Naive thymus-derived CD4-positive, alpha-beta T cell (primary cell): ENCODE data around the gene GSG1. TPM values are rescaled to one million over a fixed set of nuclear protein-coding genes. Genes with fewer than 3 reads are reported as not detected.

ENCODE experiments used
- ATAC-seq: fragments of 150-1000 bp; cut with Tn5 transposase; 2 replicates; pipeline ENCODE4 v1.10.0; 2021; ENCODE audit warnings: mild to moderate bottlenecking, moderate library complexity
- CTCF ChIA-PET: fragments of 350-600 bp; sonication (Branson Sonifier 250); formaldehyde crosslinking; loops from one replicate; lab custom pipeline; 2021; ENCODE audit warnings: antibody characterized with exemption; lab: Charles Lee
- POLR2A ChIA-PET: fragments of 350-600 bp; sonication (Branson Sonifier 250); formaldehyde crosslinking; loops from one replicate; lab custom pipeline; 2021; ENCODE audit warnings: antibody characterized with exemption, inconsistent platforms; lab: Charles Lee
- DNase-seq, 9 donors: peaks; one replicate each; pipeline versions ENCODE4 v3.0.0 to v3.0.0-alpha.2; 2020 to 2022; ENCODE audit warnings: mixed read lengths in 1 of 9
- H3K27ac ChIP-seq: one replicate; pipeline ENCODE4 v1.7.0; 2013; ENCODE audit warnings: mild to moderate bottlenecking, low read depth, low read length, moderate library complexity
- H3K27me3 ChIP-seq, 2 donors: one replicate each; pipeline ENCODE4 v1.7.0; 2013; ENCODE audit warnings: low read length in 2 of 2, mild to moderate bottlenecking in 2 of 2, moderate library complexity in 2 of 2; ENCODE audit not compliant: control insufficient read depth in 2 of 2, insufficient read depth in 2 of 2
- H3K36me3 ChIP-seq, 3 experiments: 1 replicate in 2 of 3; 2 replicates in 1 of 3; pipeline ENCODE4 v1.7.0; 2013; ENCODE audit warnings: low read length in 3 of 3, mild to moderate bottlenecking in 3 of 3, moderate library complexity in 1 of 3; ENCODE audit not compliant: insufficient read depth in 3 of 3, control insufficient read depth in 2 of 3
- H3K4me1 ChIP-seq, 2 donors: one replicate each; pipeline ENCODE4 v1.7.0; 2013; ENCODE audit warnings: low read length in 2 of 2, mild to moderate bottlenecking in 2 of 2, moderate library complexity in 1 of 2; ENCODE audit not compliant: control insufficient read depth in 2 of 2, insufficient read depth in 2 of 2
- H3K4me3 ChIP-seq: 2 replicates; pipeline ENCODE4 v1.7.0; 2013; ENCODE audit warnings: mild to moderate bottlenecking, low read length
- H3K9me3 ChIP-seq, 3 experiments: 1 replicate in 2 of 3; 2 replicates in 1 of 3; pipeline ENCODE4 v1.7.0; 2013; ENCODE audit warnings: low read length in 3 of 3; ENCODE audit not compliant: control insufficient read depth in 2 of 3
- H3K27ac Mint-ChIP-seq, 9 donors: one replicate each; pipeline ENCODE4 v1.8.0; 2020 to 2022; ENCODE audit warnings: mixed read lengths in 9 of 9, mild to moderate bottlenecking in 8 of 9, moderate library complexity in 5 of 9, inconsistent platforms in 2 of 9
- H3K27me3 Mint-ChIP-seq, 5 donors: one replicate each; pipeline ENCODE4 v1.8.0; 2021 to 2022; ENCODE audit warnings: mixed read lengths in 5 of 5, mild to moderate bottlenecking in 1 of 5
- H3K36me3 Mint-ChIP-seq, 5 donors: one replicate each; pipeline ENCODE4 v1.8.0; 2020 to 2022; ENCODE audit warnings: mixed read lengths in 5 of 5, mild to moderate bottlenecking in 3 of 5, inconsistent platforms in 1 of 5
- H3K4me1 Mint-ChIP-seq, 7 donors: one replicate each; pipeline ENCODE4 v1.8.0; 2020 to 2022; ENCODE audit warnings: mixed read lengths in 7 of 7, mild to moderate bottlenecking in 3 of 7, inconsistent platforms in 1 of 7
- H3K4me3 Mint-ChIP-seq, 10 donors: one replicate each; pipeline ENCODE4 v1.8.0; 2020 to 2022; ENCODE audit warnings: mild to moderate bottlenecking in 10 of 10, mixed read lengths in 10 of 10, moderate library complexity in 6 of 10, inconsistent platforms in 2 of 10
- H3K9me3 Mint-ChIP-seq, 11 donors: one replicate each; pipeline ENCODE4 v1.8.0; 2020 to 2022; ENCODE audit warnings: mixed read lengths in 11 of 11, mild to moderate bottlenecking in 4 of 11, inconsistent platforms in 1 of 11, moderate library complexity in 1 of 11
- intact Hi-C, 2 donors: fragments of 100-400 bp; cut with micrococcal nuclease; formaldehyde crosslinking; loops; one replicate each; pipeline ENCODE4 v1.15.1; 2023
- polyA plus RNA-seq, 2 donors: library from polyadenylated mRNA; unstranded; fragments of 300-500 nt; fragmentation: Illumina TruSeq; gene quantifications; one replicate each; pipeline ENCODE4 v1.2.3, GENCODE V29; 2021
- total RNA-seq, 6 experiments: library from RNA in 5 of 6; stranded (reverse) in 5 of 6; gene quantifications; 1 replicate in 5 of 6; 2 replicates in 1 of 6; pipeline ENCODE4 v1.2.3 and lab custom pipeline; 2021 to 2026

Gene GSG1
- total and polyA plus RNA-seq, 7 experiments from 2014 or later = not detected

GRCh38 chr12:13125996-13126395, 22.5 kb upstream of the GSG1 start:
- intact Hi-C loops = no loop called here
- ChIA-PET CTCF (interaction anchor here (0.8 kb wide), 1 partner anchor 9 kb away, joined by 3 read pairs; no protein-coding TSS in a partner anchor), POLR2A (no interaction called here)
- H3K27me3 Mint-ChIP-seq = peaks cover 0 to 15% (median 5%) of the 10 kb centered on the region in 5 donors
- H3K36me3 Mint-ChIP-seq = no peaks in the 10 kb centered on the region
- no peaks in the 10 kb centered on the region for H3K9me3 Mint-ChIP-seq
- no peak overlapping the region for H3K27ac Mint-ChIP-seq
- H3K4me3 Mint-ChIP-seq = no peak overlapping the region
- no peaks in the 10 kb centered on the region for H3K27me3 ChIP-seq
- H3K36me3 ChIP-seq = no peaks in the 10 kb centered on the region
- H3K4me1 Mint-ChIP-seq = peaks cover 0 to 3% (median 0%) of the 10 kb centered on the region in 7 donors
- H3K4me3 ChIP-seq = no peak overlapping the region
- DNase-seq (no peak), ATAC-seq (no peak)
- H3K4me1 ChIP-seq = no peaks in the 10 kb centered on the region
- H3K9me3 ChIP-seq = no peaks in the 10 kb centered on the region
- H3K27ac ChIP-seq = no peak overlapping the region

- no peak for DNase-seq
- H3K27ac Mint-ChIP-seq = peak overlapping the region in 1 of 9 donors; percentile 41
- CTCF ChIA-PET = no interaction called here
- POLR2A ChIA-PET = no interaction called here
- intact Hi-C loops = no loop called here
- H3K9me3 Mint-ChIP-seq = no peaks in the 10 kb centered on the region
- Histone ChIP-seq H3K4me3 (no peak overlapping the region), H3K27ac (no peak overlapping the region), H3K9me3 (no peaks in the 10 kb centered on the region), H3K36me3 (no peaks in the 10 kb centered on the region), H3K27me3 (no peaks in the 10 kb centered on the region), H3K4me1 (no peaks in the 10 kb centered on the region)
- H3K36me3 Mint-ChIP-seq = no peaks in the 10 kb centered on the region
- no peak for ATAC-seq
- H3K27me3 Mint-ChIP-seq = peaks cover 0 to 8% (median 0%) of the 10 kb centered on the region in 5 donors
- no peaks in the 10 kb centered on the region for H3K4me1 Mint-ChIP-seq
- H3K4me3 Mint-ChIP-seq = no peak overlapping the region
Observed at GRCh38 chr12:13124656-13125505, 21.4 kb upstream of the GSG1 start.

GRCh38 chr12:13121568-13121967, 18.1 kb upstream of the GSG1 start:
- H3K4me3 ChIP-seq = no peak overlapping the region
- no peaks in the 10 kb centered on the region for H3K36me3 Mint-ChIP-seq
- no peaks in the 10 kb centered on the region for H3K4me1 Mint-ChIP-seq
- H3K4me3 Mint-ChIP-seq = no peak overlapping the region
- ChIA-PET POLR2A (no interaction called here), CTCF (interaction anchor here (1.1 kb wide), 1 partner anchor 22 kb away, joined by 3 read pairs; no protein-coding TSS in a partner anchor)
- H3K4me1 ChIP-seq = no peaks in the 10 kb centered on the region
- ATAC-seq (no peak), DNase-seq (no peak)
- no peak overlapping the region for H3K27ac ChIP-seq
- no peaks in the 10 kb centered on the region for H3K27me3 ChIP-seq
- H3K9me3 Mint-ChIP-seq = no peaks in the 10 kb centered on the region
- H3K9me3 ChIP-seq = no peaks in the 10 kb centered on the region
- H3K27ac Mint-ChIP-seq = no peak overlapping the region
- intact Hi-C loops = no loop called here
- H3K36me3 ChIP-seq = no peaks in the 10 kb centered on the region
- peaks cover 0 to 6% (median 0%) of the 10 kb centered on the region in 5 donors for H3K27me3 Mint-ChIP-seq

GRCh38 chr12:13120413-13120812, 16.9 kb upstream of the GSG1 start:
- Mint-ChIP-seq H3K9me3 (no peaks in the 10 kb centered on the region), H3K36me3 (no peaks in the 10 kb centered on the region), H3K27ac (no peak overlapping the region), H3K4me1 (no peaks in the 10 kb centered on the region), H3K4me3 (no peak overlapping the region), H3K27me3 (peaks cover 0 to 16% (median 0%) of the 10 kb centered on the region in 5 donors)
- no peak for ATAC-seq
- ChIA-PET POLR2A (interaction anchor here (0.7 kb wide), 1 partner anchor 46 kb away, joined by 3 read pairs; no protein-coding TSS in a partner anchor), CTCF (interaction anchor here (0.7 to 1.2 kb wide), 2 partner anchors 16 to 21 kb away, joined by 3 read pairs; no protein-coding TSS in a partner anchor)
- Histone ChIP-seq H3K27me3 (no peaks in the 10 kb centered on the region), H3K4me1 (no peaks in the 10 kb centered on the region), H3K27ac (no peak overlapping the region), H3K9me3 (no peaks in the 10 kb centered on the region), H3K36me3 (no peaks in the 10 kb centered on the region), H3K4me3 (no peak overlapping the region)
- intact Hi-C loops = no loop called here
- DNase-seq = no peak

GRCh38 chr12:13119826-13120225, 16.4 kb upstream of the GSG1 start:
- CTCF ChIA-PET = interaction anchor here (0.7 to 1.2 kb wide), 2 partner anchors 16 to 20 kb away, joined by 3 read pairs; no protein-coding TSS in a partner anchor
- Mint-ChIP-seq H3K4me1 (no peaks in the 10 kb centered on the region), H3K9me3 (no peaks in the 10 kb centered on the region), H3K27ac (no peak overlapping the region), H3K36me3 (no peaks in the 10 kb centered on the region), H3K27me3 (peaks cover 0 to 16% (median 0%) of the 10 kb centered on the region in 5 donors), H3K4me3 (no peak overlapping the region)
- POLR2A ChIA-PET = no interaction called here
- ATAC-seq = no peak
- DNase-seq = no peak
- Histone ChIP-seq H3K36me3 (no peaks in the 10 kb centered on the region), H3K9me3 (no peaks in the 10 kb centered on the region), H3K27me3 (no peaks in the 10 kb centered on the region), H3K27ac (no peak overlapping the region), H3K4me1 (no peaks in the 10 kb centered on the region), H3K4me3 (no peak overlapping the region)
- intact Hi-C loops = no loop called here

- no peak overlapping the region for H3K27ac ChIP-seq
- H3K36me3 ChIP-seq = no peaks in the 10 kb centered on the region
- DNase-seq (no peak), ATAC-seq (no peak)
- no peaks in the 10 kb centered on the region for H3K4me1 Mint-ChIP-seq
- no peak overlapping the region for H3K4me3 ChIP-seq
- no peaks in the 10 kb centered on the region for H3K9me3 ChIP-seq
- H3K27me3 Mint-ChIP-seq = peaks cover 0 to 32% (median 4%) of the 10 kb centered on the region in 5 donors
- intact Hi-C loops = no loop called here
- H3K27ac Mint-ChIP-seq = no peak overlapping the region
- ChIA-PET POLR2A (interaction anchor here (1.2 kb wide), 1 partner anchor 16 kb away, joined by 4 read pairs; no protein-coding TSS in a partner anchor), CTCF (no interaction called here)
- H3K9me3 Mint-ChIP-seq = no peaks in the 10 kb centered on the region
- H3K4me3 Mint-ChIP-seq = no peak overlapping the region
- no peaks in the 10 kb centered on the region for H3K4me1 ChIP-seq
- peaks cover 0 to 3% (median 0%) of the 10 kb centered on the region in 5 donors for H3K36me3 Mint-ChIP-seq
- no peaks in the 10 kb centered on the region for H3K27me3 ChIP-seq
Observed at GRCh38 chr12:13117029-13117428, 13.6 kb upstream of the GSG1 start.
